Gastrocnemius medialis (tissue), 4 donors: ENCODE results near the gene RPL19. TPM values are rescaled to one million over a fixed set of nuclear protein-coding genes. Genes with fewer than 3 reads are reported as not detected.

ENCODE experiments used
- ATAC-seq, 2 donors: fragments of 150-250 bp; one replicate each; pipeline ENCODE4 v1.9.1; 2016
- DNase-seq, 2 donors: peaks; one replicate each; pipeline ENCODE4 v3.0.0-alpha.2; 2019
- H3K27ac ChIP-seq, 4 donors: fragments of 200-600 bp; sonication (generic); 1 replicate in 1 of 4; 2 replicates in 3 of 4; pipeline ENCODE4 v1.5.1; 2016 to 2018; ENCODE audit warnings: mild to moderate bottlenecking in 2 of 4, moderate library complexity in 1 of 4
- H3K27me3 ChIP-seq, 3 donors: fragments of 200-600 bp; sonication (generic) in 2 of 3; 1 replicate in 1 of 3; 2 replicates in 2 of 3; pipeline versions ENCODE4 v1.5.1 to v1.6.0; 2016 to 2019; ENCODE audit warnings: mild to moderate bottlenecking in 1 of 3, moderate library complexity in 1 of 3
- H3K36me3 ChIP-seq, 2 donors: fragments of 200-600 bp; sonication (generic) in 1 of 2; one replicate each; pipeline ENCODE4 v1.5.1; 2017 to 2018
- H3K4me1 ChIP-seq, 2 donors: fragments of 200-600 bp; sonication (generic) in 1 of 2; one replicate each; pipeline ENCODE4 v1.5.1; 2016 to 2017; ENCODE audit warnings: mild to moderate bottlenecking in 2 of 2
- H3K4me3 ChIP-seq, 4 donors: fragments of 200-600 bp; sonication (generic) in 3 of 4; 1 replicate in 1 of 4; 2 replicates in 3 of 4; pipeline ENCODE4 v1.5.1; 2016 to 2019; ENCODE audit warnings: mild to moderate bottlenecking in 2 of 4
- H3K9me3 ChIP-seq, 3 donors: fragments of 200-600 bp; sonication (generic) in 2 of 3; 1 replicate in 1 of 3; 2 replicates in 2 of 3; pipeline ENCODE4 v1.5.1; 2016 to 2019
- CTCF ChIP-seq, 5 experiments: fragments of 450-650 bp in 3 of 5; fragments of 200-600 bp in 2 of 5; sonication (generic) in 2 of 5; IDR thresholded peaks in 4 of 5; conservative IDR thresholded peaks in 1 of 5; 1 replicate in 4 of 5; 2 replicates in 1 of 5; pipeline ENCODE4 v1.5.1; 2016 to 2019; ENCODE audit warnings: antibody characterized with exemption in 5 of 5, mild to moderate bottlenecking in 3 of 5, moderate library complexity in 3 of 5
- POLR2A ChIP-seq, 2 donors: fragments of 450-650 bp; IDR thresholded peaks; one replicate each; pipeline ENCODE4 v1.6.1; 2017; ENCODE audit warnings: antibody characterized with exemption in 2 of 2, mild to moderate bottlenecking in 2 of 2, moderate library complexity in 2 of 2
- in situ Hi-C, 4 donors: fragments of 200-750 bp; cut with MboI; loops; one replicate each; pipeline versions ENCODE4 v1.15.0 to v1.8.0; 2017; ENCODE audit warnings: low sequenced_read_pairs in 4 of 4
- intact Hi-C: fragments of 100-400 bp; cut with DNase I; formaldehyde crosslinking; loops from one replicate; pipeline ENCODE4 v1.15.1; 2023; ENCODE audit warnings: low total_unique reads
- total RNA-seq, 4 donors: library from RNA; depleted of rRNA; stranded (reverse); fragments of >200 nt; gene quantifications; one replicate each; pipeline versions ENCODE4 v1.1.0 to v1.2.3, GENCODE V29; 2016

Gene RPL19
- total RNA-seq, 4 donors from 2014 or later: 1,960 to 2,584 (median 2,358) TPM

GRCh38 chr17:39212841-39213480, 12.9 kb downstream of the RPL19 start:
- Histone ChIP-seq H3K27ac (peak overlapping the region in 1 of 4 donors; percentile 22), H3K36me3 (no peaks in the 10 kb centered on the region), H3K9me3 (no peaks in the 10 kb centered on the region), H3K4me1 (peaks cover 21 to 26% of the 10 kb centered on the region in 2 donors), H3K27me3 (no peaks in the 10 kb centered on the region), H3K4me3 (no peak overlapping the region)
- DNase-seq: peak in 1 of 2 donors; percentile 51
- ATAC-seq: no peak
- TF ChIP-seq CTCF (IDR thresholded peaks at IDR 0.05 in 4 of 5, conservative IDR thresholded peaks at IDR 0.05 in 1 of 5): no peak
- TF ChIP-seq POLR2A (IDR thresholded peaks at IDR 0.05): no peak
- intact Hi-C loops (loop anchor here (2.0 kb wide), 1 partner anchor 14 kb away; no protein-coding TSS in a partner anchor), in situ Hi-C loops (no loop called here)

- Histone ChIP-seq H3K4me1 (peaks cover 17% of the 10 kb centered on the region in 2 donors), H3K36me3 (no peaks in the 10 kb centered on the region), H3K4me3 (no peak overlapping the region), H3K27ac (no peak overlapping the region), H3K27me3 (no peaks in the 10 kb centered on the region), H3K9me3 (no peaks in the 10 kb centered on the region)
- in situ Hi-C loops: no loop called here
- intact Hi-C loops: loop anchor here (2.0 kb wide), 1 partner anchor 13 kb away; no protein-coding TSS in a partner anchor
- TF ChIP-seq CTCF (IDR thresholded peaks at IDR 0.05 in 4 of 5, conservative IDR thresholded peaks at IDR 0.05 in 1 of 5): no peak
- TF ChIP-seq POLR2A (IDR thresholded peaks at IDR 0.05): no peak
- DNase-seq (peak in 1 of 2 donors; percentile 56), ATAC-seq (no peak)
These were observed 13.8 kb downstream of the RPL19 start for GRCh38 chr17:39213852-39214251.

- intact Hi-C loops: no loop called here
- Histone ChIP-seq H3K4me1 (peaks cover 12 to 13% of the 10 kb centered on the region in 2 donors), H3K27me3 (no peaks in the 10 kb centered on the region), H3K9me3 (no peaks in the 10 kb centered on the region), H3K4me3 (no peak overlapping the region), H3K27ac (no peak overlapping the region), H3K36me3 (no peaks in the 10 kb centered on the region)
- in situ Hi-C loops: no loop called here
- no peak for DNase-seq
- no peak for ATAC-seq
- TF ChIP-seq CTCF (IDR thresholded peaks at IDR 0.05 in 4 of 5, conservative IDR thresholded peaks at IDR 0.05 in 1 of 5) (no peak), POLR2A (IDR thresholded peaks at IDR 0.05) (no peak)
These were observed 17.8 kb downstream of the RPL19 start for GRCh38 chr17:39217734-39218369.

DNA sequence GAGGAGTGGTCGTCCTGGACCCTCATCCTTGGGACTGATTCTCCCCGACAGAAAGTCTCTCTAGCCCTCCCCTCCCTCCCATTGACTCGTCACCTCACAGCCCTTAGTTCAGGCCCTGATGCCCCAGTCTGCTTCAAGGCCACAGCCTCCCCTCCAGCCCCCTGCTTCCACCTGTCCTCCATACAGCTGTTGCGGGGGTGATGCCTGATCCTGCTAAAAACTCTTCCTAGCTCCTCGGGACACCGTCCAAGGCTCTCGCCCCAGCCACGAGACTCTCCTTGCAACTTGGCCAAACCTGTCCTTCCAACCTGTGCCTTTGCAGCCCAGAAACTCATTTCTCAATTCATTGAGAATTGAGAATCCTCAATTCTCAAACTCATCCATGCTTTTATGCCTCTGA, 18.8 kb downstream of the RPL19 start:
- ATAC-seq (peak; percentile 27 to 45), DNase-seq (no peak)
- H3K4me1 ChIP-seq: peaks cover 12 to 13% of the 10 kb centered on the region in 2 donors
- intact Hi-C loops (no loop called here), in situ Hi-C loops (no loop called here)
- H3K27ac ChIP-seq: peak overlapping the region in 1 of 4 donors; percentile 59
- no peaks in the 10 kb centered on the region for H3K36me3 ChIP-seq
- H3K4me3 ChIP-seq: no peak overlapping the region
- H3K9me3 ChIP-seq: no peaks in the 10 kb centered on the region
- H3K27me3 ChIP-seq: no peaks in the 10 kb centered on the region
- TF ChIP-seq CTCF (IDR thresholded peaks at IDR 0.05 in 4 of 5, conservative IDR thresholded peaks at IDR 0.05 in 1 of 5) (no peak), POLR2A (IDR thresholded peaks at IDR 0.05) (no peak)
